NCI-H510A treated with DMSO at 0.1 percent for 48 hours (cell line): Measurements from ENCODE around the gene COL11A1.
"Not testable (repeated sequence)": the region's sequence is repeated elsewhere in the genome, so short reads cannot be mapped to it uniquely, and the experiment has no call there.

ENCODE experiments used
- DNase-seq: peaks from one replicate; lab custom pipeline; 2025; lab: John Stamatoyannopoulos, UW

The COL11A1 gene

DNA sequence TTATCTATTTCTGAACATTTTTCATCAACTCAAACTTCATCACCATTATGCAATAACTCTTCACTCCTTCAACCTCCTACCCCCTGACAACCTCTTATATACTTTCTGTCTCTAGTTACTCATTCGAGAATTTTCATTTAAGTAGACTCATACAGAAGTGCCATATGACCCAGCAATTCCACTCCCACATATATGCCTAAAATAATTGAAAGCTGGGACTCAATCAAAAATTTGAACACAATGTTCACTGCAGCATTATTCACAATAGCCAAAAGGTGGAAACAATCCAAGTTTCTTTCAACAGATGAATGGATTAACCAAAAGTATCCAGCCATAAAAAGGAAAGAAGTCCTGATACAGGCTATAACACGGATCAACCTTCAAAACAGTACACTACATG, 24.1 kb downstream of the COL11A1 start:
- DNase-seq: no peak

DNA sequence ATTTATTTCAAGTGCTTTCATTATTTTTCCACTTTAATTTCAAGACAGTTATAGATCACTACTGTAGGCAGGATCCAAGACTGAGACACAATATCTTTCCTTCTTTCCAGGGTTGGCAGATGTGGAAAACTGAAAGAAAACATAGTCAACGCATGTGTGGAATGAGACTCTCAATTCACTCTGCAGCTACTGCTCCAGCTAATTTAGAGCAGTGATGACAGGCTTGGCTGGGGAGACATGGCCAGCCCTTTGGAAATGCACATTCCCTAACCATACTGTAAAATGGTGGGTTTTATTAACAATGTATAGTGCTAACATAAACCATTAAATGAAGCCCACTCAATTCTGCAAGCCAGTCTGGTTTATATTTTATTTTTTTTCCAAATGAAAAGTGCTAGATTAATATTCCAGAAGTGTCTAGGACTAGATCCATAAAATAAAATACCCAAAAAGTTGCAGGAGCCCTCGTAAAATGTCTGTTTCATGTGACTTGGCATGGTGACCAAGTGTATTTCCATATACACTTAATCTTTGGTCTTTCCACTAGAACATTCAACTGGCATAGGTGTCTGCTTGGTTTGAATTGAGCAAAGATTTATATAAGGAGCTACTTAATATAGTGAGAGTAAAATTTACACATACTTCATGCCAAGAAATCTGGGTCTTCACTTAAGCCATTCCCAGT, 32.9 kb downstream of the COL11A1 start:
- DNase-seq: no peak

DNA sequence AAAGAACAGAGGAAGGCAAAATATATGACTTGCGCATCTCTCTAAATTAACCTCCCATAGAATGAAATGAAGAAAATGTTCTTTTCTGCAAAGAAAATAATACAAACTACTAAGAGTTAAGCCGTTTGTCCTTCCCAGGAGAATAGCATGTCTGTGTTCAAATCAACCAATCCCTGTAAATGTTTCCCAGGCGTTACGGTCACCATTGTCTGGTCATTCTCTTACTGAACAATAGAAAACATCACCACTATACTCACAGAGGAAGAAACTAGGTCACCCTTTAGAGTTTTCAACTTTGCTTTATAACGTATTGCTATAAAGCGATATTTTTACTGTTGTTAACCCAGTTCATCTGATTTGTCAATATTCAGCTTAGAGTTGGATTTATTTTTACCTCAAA, 34.1 kb downstream of the COL11A1 start:
- DNase-seq: no peak

DNA sequence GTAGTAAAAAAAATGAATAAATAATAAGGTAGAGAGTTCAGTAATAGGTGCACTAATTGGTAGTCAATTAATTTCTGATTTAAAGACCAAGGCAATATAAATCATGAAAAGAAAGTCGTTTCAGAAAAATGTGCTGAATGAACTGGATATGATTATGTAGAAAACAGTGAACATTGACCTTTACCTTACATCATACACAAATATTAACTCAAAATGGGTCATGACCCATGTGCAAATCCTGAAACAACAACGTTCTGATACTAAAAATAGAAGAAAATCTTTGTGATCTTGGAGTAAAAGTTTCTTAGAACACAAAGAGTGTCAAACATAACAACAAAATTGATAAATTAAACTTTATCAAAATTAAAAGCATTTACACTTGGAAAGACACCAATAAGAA, 39.1 kb downstream of the COL11A1 start:
- no peak for DNase-seq

DNA sequence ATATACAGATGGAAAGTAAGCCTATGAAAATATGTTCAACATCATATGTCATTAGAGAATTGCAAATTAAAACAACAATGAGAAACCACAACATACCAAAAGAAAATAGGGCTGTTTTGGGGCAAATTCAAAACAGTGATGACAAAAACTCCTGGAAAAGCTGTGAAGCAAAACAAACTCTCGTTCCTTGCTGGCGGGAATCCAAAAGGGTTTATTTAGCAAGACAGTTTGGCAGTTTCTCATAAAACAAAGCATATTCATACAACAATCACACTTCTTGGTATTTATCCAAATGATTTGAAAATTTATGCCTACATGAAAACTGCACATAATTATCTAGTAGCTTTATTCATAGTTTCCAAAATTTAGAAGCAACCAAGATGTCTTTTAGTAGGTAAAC, 44.4 kb downstream of the COL11A1 start:
- no peak for DNase-seq

DNA sequence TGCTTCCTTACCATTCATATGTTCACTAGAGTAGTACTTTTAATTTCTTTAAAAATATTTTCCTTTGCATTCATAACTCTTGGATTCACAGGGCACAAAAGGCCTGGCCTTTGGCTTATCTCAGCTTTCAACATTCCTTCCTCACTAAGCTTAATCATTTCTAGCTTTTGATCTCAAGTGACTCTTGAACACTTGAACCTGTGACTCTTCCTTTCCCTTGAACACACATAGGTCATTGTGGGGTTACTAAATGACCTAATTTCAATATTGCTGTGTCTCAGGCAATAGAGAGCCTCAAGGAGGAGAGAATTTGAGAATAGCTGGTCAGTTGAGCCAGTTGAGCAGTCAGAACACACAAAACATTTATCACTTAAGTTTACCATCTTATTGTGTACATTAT, 49.9 kb downstream of the COL11A1 start:
- DNase-seq: no peak

DNA sequence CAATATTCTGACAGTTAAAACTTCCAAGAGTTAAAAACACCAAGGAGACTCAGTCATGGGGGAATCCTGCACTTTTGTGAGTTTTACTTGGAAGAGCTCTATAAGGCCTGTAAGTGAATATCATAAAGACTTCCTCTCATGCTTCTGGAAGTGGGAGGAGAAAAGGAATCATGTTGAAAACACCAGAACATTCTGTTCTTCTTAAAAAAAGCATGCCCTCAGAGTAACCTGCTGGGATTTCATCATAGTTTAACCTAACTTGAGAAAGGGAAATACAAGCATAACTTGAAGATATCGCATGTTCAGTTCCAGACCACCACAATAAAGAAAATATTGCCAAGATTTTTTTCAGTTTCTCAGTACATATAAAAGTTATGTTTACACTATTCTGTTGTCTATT, 51.9 kb downstream of the COL11A1 start:
- no peak for DNase-seq

DNA sequence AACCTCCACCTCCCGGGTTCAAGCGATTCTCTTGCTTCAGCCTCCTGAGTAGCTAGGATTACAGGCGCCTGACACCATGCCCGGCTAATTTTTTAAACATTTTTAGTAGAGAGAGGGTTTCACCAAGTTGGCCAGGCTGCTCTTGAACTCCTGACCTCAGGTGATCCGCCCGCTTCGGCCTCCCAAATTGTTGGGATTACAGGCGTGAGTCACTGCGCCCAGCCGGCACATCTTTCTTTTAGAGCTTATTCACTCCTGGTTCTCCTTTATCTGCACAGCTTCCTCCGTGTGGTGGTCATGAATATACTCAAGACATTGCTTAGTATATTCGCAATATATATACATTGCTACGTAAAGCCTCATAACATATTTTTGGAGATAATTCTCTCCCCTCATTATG, 80.2 kb downstream of the COL11A1 start:
- DNase-seq: not testable (repeated sequence)

DNA sequence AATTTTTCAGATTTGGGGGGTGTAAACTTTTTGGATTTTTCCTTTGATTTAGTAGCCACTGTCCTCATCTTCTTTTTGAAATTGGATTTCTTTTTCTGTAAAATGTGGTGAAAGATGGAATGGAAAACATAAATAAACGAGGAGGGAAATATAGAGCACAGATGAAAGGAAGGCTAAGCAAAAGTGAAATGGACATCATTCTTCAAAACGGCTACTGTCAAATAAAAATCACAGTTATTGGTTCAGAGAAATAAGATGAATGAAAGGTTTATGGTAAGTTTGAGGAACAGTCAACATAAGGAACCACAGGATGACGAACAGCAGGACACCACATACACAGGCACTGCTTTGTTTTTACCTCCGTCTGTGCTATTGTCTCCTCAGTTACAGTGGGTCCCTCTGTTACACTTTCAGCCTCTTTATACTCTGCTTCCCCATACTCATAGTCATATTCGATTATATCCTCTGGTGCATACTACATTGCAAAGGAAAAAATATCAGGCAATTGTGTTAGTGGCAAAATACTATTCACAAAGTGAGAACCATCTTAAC, 82.4 kb downstream of the COL11A1 start:
- DNase-seq: no peak

DNA sequence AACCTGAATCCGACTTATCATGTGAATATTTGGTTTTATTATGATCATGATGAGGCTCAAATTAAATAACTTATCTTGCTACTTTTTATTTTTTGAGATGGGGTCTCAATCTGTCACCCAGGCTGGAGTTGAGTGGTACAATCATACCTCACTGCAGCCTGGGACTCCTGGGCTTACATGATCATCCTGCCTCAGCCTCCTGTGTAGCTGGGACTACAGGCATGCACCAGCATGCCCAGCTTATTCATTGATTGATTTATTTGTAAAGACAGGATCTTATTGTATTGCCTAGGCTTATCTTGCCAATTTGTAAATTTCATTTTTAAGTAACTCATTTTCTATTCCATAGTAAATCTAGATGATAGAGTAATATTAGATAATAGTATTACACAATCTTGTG, 84.3 kb downstream of the COL11A1 start:
- DNase-seq: no peak

DNA sequence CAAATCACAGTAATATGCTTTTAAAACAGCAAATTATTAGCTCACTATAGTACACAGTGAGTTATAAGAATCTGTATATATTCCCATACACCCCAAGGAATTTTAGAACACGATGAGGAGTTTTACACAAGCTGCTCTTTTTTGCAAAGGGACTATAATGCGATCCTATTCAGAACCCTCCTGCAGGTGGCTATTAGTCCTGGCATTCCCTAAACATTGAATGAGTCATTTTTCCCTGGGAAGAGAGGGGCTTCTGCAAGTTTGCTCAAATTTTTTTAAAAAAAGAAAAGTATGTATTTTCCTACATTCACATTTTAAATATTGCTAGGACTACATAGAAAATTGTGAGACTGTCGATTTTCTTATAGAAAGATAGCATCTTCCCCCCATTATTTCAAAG, 106.3 kb downstream of the COL11A1 start:
- no peak for DNase-seq

DNA sequence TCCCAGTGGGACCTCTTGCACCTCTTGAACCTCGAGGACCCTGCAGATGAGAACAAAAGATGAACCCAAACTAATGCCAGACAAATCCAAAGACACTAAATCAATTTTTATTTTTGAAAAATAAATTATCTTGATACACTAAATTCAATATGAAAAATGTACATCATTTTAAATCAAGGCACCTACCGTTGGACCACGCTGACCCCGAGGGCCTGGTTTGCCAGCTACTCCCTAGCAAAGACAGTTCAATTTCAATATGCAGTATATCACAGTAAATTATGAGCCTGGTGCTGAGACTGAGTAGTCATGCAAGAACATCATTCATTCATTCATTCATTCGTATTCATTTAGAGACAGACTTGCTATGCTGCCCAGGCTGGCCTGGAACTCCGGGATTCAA, 129.4 kb downstream of the COL11A1 start:
- DNase-seq: no peak

DNA sequence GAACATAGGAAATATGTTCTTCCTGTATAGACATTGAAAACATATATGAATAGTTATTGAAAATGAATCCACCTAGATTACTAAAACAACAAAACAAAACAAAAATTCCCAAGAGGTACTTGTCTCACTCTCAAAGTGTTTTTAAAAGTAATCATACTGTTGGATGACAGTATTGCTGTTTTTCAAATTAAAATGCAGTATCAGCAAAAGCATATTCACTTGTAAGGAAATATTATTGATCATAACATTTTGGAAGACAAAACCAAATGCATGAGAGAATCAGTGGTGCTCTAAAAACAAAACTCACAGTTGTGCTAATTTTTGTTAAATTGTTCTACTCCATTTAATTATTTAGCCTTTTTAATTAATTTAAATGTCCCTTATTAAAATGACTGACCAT, 131.0 kb downstream of the COL11A1 start:
- DNase-seq: no peak

DNA sequence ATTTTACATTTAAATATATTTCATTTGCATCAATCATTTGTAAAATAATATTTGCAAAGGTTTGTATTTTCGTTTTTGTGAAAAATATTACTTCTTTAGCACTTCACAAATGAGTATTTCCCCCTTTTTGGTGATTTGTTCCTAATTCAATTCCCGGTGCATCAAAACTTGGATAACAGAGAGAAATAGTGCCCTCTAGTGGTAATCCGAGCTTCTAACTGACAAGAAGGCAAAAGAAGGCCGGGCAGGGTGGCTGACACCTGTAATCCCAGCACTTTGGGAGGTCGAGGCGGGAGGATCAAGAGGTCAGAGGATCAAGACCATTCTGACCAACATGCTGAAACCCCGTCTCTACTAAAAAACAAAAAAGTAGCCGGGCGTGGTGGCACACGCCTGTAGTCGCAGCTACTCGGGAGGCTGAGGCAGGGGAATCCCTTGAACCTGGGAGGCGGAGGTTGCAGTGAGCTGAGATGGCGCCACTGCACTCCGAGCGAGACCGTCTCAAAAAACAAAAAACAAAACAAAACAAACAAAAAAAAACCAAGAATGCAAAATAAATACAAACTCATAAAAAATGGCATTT, 137.7 kb downstream of the COL11A1 start:
- peak; percentile 38 for DNase-seq

DNA sequence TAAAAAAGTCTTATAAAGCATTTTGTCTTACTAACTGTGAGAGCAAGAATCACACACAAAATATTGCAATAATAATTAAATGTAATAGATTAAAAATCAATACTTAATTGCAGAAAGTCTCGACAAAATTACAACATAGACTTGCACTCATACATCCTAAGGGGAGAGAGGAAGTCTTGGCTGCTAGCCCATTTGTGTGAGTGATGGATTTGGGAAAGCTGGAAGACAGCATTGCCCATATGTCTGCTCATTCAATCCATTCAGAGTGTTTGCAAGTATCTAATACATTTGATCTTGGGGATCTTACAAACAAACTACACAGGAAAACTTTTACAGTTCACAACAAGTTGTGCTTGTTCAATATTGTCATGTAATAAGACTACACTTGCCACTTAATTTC, 140.5 kb downstream of the COL11A1 start:
- no peak for DNase-seq

DNA sequence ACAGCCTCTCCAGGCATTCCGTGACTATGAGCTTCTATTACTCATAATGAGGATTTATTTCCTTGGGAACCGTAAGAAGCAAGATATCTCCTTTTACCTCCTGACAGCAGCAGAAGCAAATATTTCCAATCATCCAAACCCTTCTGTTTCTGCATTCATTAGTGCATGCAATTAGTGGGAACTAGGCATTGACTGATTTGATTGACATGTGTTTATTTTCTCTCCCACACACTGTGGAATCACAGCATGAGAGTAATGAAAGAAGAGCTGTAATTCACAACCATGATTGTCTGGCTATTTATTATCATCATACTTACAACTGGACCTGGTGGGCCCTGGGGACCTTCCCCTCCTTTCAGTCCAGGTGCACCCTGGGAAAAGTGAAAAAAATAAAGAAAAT, 146.8 kb downstream of the COL11A1 start:
- no peak for DNase-seq

DNA sequence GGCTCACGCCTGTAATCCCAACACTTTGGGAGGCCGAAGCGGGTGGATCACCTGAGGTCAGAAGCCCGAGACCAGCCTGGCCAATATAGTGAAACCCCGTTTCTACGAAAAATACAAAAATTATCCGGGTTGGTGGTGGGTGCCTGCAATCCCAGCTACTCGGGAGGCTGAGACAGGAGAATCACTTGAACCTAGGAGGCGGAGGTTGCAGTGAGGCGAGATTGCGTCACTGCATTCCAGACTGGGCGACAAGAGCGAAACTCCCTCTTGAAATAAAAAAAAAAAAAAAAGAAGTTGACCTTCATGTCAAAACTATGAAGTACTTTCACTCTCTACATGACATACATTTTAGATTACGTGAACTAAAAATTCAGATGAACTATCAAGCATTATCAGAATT, 153.7 kb downstream of the COL11A1 start:
- DNase-seq: no peak

DNA sequence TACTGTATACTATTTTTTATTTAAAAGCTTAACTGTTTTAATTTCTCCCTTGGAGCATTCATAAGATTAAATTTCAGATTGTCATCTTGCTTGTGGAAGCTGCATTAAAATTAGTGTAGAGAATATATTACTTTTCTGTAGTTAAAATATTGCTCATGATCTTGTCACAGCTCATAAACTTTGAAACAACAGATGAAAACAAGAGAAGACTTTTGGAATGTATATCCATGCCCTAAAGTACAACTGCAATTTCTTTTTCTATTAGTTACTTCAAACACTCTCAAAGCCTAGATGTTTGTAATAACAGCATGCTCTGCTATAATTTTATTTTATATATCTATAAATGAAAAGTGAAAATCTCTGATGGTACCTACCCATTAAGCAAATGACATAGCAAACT, 155.9 kb downstream of the COL11A1 start:
- no peak for DNase-seq

DNA sequence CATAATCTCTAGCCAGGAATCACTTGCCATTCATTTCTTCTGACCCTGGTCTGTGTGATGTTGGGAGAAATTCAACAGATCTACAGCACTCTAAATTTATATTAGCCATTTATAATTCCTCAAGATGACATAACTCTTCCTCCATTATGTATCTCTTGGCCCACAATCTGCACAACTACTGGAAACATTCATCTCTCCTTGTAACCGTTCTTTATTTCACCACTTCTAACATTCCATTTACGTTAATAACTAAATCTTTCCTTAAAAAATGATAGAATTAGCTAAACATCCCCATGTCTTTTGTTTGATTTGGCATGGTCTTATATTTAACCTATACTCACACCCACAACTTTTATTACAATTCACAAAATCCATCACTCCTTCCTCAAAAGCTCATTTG, 166.0 kb downstream of the COL11A1 start:
- DNase-seq: no peak

DNA sequence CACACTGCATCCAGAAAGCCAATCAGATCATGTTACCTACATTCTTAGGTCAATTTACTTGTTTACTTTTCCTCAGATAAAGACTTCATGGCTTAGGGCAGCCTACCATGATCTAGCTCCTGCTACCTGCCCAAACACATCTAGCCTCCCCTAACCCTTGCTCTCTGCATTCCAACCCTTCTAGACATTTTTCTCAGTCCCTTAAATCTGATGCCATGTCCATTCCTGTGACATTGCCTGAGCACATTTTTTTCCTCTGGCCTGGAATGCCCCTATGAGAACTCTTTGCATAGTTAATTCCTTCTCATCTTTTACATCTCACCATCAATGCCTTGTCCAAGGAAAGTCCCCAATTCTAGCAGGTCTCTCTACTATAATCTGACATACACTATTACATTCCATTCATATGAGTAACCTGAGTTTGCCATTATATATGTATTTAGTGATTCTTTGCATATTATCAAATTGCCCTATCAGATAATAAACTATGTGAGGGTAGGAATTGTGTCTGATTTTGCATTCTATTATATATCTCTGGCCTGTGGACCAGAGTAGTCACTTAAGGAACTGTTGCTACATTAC, 166.9 kb downstream of the COL11A1 start:
- peak; percentile 15 for DNase-seq

DNA sequence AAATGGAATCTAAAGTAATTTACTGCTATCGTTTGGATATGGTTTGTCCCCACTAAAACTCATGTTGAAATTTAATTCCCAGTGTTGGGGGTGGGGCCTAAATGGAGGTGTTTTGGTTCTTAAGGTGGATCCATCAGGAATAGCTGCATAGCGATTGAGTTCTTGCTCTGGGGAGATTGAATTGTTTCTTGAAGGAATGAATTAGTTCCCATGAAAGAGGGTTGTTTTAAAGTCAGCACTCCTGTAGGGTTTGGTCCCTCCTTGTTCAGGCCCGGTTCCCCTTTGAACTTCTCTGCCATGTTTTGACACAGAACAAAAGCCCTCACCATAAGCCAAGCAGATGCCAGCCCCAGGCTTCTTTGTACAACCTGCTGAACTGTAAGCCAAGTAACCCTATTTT, 170.9 kb downstream of the COL11A1 start:
- DNase-seq: no peak

DNA sequence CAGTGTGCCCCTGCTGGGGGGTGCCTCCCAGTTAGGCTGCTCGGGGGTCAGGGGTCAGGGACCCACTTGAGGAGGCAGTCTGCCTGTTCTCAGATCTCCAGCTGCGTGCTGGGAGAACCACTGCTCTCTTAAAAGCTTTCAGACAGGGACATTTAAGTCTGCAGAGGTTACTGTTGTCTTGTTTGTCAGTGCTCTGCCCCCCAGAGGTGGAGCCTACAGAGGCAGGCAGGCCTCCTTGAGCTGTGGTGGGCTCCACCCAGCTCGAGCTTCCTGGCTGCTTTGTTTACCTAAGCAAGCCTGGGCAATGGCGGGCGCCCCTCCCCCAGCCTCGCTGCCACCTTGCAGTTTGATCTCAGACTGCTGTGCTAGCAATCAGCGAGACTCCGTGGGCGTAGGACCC, 175.0 kb downstream of the COL11A1 start:
- not testable (repeated sequence) for DNase-seq

DNA sequence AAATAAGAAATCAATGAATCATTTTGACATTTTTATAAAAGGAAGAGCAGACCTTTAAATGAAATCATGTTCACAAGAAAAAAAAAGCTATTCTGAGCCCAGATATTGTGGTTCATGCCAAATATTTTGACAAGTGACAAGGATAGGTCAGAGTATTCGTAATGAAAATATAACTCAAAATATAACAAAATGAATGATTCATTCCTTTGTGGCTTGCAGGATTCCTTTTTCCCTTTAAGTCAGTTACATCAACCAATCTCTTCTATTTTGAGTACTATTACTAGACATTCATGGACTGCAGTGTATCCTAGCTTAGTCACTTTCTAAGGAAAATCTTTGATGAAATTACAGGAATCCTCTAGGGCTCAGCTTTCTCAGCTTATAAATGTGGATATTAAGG, 188.7 kb downstream of the COL11A1 start:
- no peak for DNase-seq

DNA sequence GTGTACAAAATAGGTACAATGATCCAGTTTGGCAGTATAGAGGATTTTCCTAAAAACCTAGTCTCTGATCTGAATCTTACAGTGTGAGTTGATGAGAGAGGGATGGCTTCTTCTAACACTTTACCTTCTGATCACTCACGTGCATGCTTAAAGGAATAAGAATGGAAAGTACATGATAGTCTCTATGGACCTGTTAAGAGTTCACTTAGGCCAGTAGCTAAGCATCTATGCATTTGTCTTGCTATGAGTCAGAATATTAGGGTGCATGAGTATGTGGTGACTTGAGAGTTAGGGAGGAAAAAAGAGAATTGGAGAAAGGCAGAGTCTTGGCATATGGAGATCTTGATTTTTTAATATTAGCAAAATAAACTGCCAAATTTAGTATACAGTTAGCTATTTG, 206.3 kb downstream of the COL11A1 start:
- DNase-seq: no peak
